NCI-H446 treated with DMSO at 0.1 percent for 48 hours (cell line): ENCODE measurements around the gene OR4K17.
"Not testable (repeated sequence)": the region's sequence is repeated elsewhere in the genome, so short reads cannot be mapped to it uniquely, and the experiment has no call there.

ENCODE experiments used
- DNase-seq: peaks from one replicate; lab custom pipeline; 2025; lab: John Stamatoyannopoulos, UW

Gene OR4K17, protein sequence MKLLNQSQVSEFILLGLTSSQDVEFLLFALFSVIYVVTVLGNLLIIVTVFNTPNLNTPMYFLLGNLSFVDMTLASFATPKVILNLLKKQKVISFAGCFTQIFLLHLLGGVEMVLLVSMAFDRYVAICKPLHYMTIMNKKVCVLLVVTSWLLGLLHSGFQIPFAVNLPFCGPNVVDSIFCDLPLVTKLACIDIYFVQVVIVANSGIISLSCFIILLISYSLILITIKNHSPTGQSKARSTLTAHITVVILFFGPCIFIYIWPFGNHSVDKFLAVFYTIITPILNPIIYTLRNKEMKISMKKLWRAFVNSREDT

DNA sequence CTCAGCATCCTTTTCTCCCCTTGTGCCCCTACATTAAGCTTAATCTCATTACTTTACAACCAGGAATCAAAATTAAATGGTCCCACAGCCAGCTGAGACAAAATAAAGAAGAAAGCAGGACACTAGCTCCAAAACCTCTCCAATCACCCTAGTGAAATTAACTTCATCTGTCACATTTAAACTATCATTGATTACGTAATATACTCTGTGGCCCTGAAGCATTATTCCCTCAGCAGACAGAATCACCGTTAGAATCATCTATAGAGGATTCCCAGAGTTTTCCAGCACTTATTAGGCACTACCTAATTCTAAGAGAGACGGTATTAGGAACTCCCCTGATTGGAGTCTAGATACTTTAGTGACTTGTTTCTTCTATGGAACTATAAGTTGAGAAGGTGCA is at the start of gene OR4K17:
OR4K17 (plus strand) TSS at position 302 of the 400 bp plus-strand sequence. CDS start 6,761 bp downstream, outside the sequence.
- no peak for DNase-seq

DNA sequence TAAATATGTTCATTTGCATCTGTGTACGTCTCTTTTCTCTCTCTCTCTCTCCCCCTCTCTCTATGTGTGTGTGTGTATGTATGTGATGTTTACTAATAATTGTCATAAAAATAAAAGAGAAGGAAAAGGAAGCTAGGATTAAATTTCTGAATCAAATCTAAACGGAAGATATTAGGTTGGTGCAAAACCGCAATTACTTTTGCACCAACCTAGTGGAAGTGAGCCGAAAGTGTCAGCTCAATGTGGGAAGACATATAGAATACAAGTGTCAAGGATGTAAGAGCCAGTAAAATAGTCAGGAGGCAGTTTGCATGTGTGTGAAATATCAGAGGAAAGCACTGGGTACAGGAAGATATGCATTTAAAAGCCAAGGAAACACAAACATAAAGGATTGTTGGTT is 18.5 kb upstream of the OR4K17 start:
- no peak for DNase-seq

- DNase-seq: no peak
Measured at GRCh38 chr14:20093442-20093841, 17.1 kb upstream of the OR4K17 start.

GRCh38 chr14:20098926-20099770 is 11.4 kb upstream of the OR4K17 start:
- DNase-seq: not testable (repeated sequence)

- DNase-seq: no peak
Measured at GRCh38 chr14:20112321-20112720, 1.8 kb downstream of the OR4K17 start.

GRCh38 chr14:20116748-20117147 is 6.2 kb downstream of the OR4K17 start:
- no peak for DNase-seq

DNA sequence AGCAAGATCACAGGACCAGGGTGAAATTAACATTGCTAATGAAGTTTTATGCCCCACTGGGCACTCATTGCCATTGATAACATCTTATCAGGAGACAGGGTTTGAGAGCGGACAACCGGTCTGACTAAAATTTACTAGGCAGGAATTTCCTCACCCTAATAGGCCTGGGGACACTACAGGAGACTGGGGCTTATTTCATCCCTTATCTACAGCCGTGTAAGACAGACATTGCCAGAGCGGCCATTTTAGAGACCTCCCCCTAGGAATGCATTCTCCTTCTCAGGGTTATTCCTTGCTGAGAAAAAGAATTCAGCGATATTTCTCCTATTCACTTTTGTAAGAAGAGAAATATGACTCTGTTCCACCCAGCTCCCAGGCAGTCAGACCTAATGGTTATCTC is 8.3 kb downstream of the OR4K17 start:
- no peak for DNase-seq

DNA sequence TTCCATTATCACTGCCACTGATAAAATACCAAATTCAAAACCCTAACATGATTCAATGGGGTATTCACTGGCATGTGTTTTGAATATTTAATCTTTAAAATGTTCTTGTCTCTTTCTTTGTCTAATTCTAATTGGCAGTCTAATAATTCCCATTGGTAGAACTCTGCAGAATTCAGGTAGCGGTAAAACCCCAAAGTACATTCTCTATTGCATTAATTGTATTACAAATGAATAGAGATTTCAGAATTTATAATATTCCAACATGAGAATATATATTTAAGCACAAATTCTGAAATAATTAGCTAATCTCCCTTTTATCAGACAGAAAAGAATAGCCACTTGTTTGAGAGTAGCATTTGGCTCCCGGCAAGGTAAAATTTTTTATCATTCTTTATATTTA is 28.0 kb downstream of the OR4K17 start, which contains the start of gene OR4N5:
OR4N5 (plus strand) TSS at position 301 of the 400 bp plus-strand sequence. CDS start 4,916 bp downstream, outside the sequence.
- no peak for DNase-seq

DNA sequence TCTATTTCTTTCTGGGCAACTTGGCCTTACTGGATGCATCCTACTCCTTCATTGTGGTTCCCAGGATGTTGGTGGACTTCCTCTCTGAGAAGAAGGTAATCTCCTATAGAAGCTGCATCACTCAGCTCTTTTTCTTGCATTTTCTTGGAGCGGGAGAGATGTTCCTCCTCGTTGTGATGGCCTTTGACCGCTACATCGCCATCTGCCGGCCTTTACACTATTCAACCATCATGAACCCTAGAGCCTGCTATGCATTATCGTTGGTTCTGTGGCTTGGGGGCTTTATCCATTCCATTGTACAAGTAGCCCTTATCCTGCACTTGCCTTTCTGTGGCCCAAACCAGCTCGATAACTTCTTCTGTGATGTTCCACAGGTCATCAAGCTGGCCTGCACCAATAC is 33.4 kb downstream of the OR4K17 start:
- no peak for DNase-seq

GRCh38 chr14:20144820-20145219 is 34.3 kb downstream of the OR4K17 start:
- DNase-seq: no peak

DNA sequence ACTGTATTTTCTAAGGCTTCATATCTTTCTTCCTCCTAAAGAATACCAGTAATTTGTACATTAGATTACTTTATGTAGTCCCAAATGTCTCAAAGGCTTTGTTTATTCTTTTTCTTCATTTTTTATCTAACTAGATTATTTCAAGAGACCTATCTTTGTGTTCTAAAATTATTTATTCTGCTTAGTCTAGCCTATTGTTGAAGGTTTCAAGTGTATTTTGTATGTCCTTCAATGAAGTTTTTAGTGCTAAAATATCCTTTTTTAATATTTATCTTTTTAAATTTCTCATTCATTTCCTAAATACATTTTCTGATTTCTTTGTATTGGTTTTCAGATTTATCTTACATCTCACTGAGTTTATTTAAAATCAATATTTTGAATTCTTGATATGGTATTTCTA is 53.9 kb downstream of the OR4K17 start:
- DNase-seq: no peak

GRCh38 chr14:20167091-20167490 is 56.6 kb downstream of the OR4K17 start:
- no peak for DNase-seq

DNA sequence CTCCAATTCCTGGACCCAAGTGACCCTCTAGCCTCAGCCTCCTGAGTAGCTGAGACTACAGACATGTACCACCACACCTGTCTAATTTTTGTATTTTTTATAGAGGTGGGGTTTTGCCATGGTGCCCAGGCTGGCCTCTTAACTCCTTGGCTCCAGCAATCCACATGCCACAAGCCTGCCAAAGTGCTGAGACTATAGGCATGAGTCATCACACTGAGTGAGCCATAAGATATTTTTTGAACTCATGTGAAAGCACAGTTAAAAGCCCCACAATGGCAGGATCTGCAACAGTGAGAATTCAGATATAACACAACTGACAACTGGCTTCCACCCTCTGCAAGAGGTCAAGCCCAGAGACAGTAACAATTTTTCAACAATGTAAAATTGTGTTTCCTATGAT is 59.3 kb downstream of the OR4K17 start:
- not testable (repeated sequence) for DNase-seq
